Activated T-helper 17 cell treated with anti-CD3 and anti-CD28 coated beads, Interleukin-2, amount 50 U/mL, for 72 hours (primary cell): ENCODE measurements around the gene LRCOL1. TPM values are rescaled to one million over a fixed set of nuclear protein-coding genes. Genes with fewer than 3 reads are reported as not detected.
A peak's percentile ranks its signal among the peaks of the same experiment; 100 is the strongest.

Experiments used
- ATAC-seq: fragments of 150-1000 bp; cut with Tn5 transposase; replicated peaks from 2 replicates; pipeline ENCODE4 v1.10.0; 2021; ENCODE audit warnings: mild to moderate bottlenecking, moderate library complexity
- H3K27ac Mint-ChIP-seq: one replicate; pipeline ENCODE4 v1.8.0; 2022; ENCODE audit warnings: mixed read lengths
- H3K27me3 Mint-ChIP-seq: one replicate; pipeline ENCODE4 v1.8.0; 2022; ENCODE audit warnings: mixed read lengths
- H3K36me3 Mint-ChIP-seq: one replicate; pipeline ENCODE4 v1.8.0; 2022; ENCODE audit warnings: low read depth, mild to moderate bottlenecking, mixed read lengths
- H3K4me1 Mint-ChIP-seq: one replicate; pipeline ENCODE4 v1.8.0; 2022; ENCODE audit warnings: mixed read lengths
- H3K4me3 Mint-ChIP-seq: one replicate; pipeline ENCODE4 v1.8.0; 2022; ENCODE audit warnings: mild to moderate bottlenecking, mixed read lengths
- H3K9me3 Mint-ChIP-seq: one replicate; pipeline ENCODE4 v1.8.0; 2022; ENCODE audit warnings: mixed read lengths
- total RNA-seq, 2 donors: library from RNA; stranded (reverse); gene quantifications; one replicate each; pipeline ENCODE4 v1.2.3, GENCODE V29; 2022

The LRCOL1 gene
- total RNA-seq, 2 donors from 2014 or later = not detected

- H3K36me3 Mint-ChIP-seq = peaks cover 92% of the 10 kb centered on the region
- H3K9me3 Mint-ChIP-seq = no peaks in the 10 kb centered on the region
- no peak overlapping the region for H3K4me3 Mint-ChIP-seq
- H3K27me3 Mint-ChIP-seq = no peaks in the 10 kb centered on the region
- ATAC-seq = no peak
- no peak overlapping the region for H3K27ac Mint-ChIP-seq
- no peaks in the 10 kb centered on the region for H3K4me1 Mint-ChIP-seq
Measured at GRCh38 chr12:132641811-132642650, 31.6 kb upstream of the LRCOL1 start.

GRCh38 chr12:132640936-132641335 lies 30.6 kb upstream of the LRCOL1 start:
- H3K4me3 Mint-ChIP-seq = no peak overlapping the region
- H3K4me1 Mint-ChIP-seq = no peaks in the 10 kb centered on the region
- H3K27me3 Mint-ChIP-seq = no peaks in the 10 kb centered on the region
- peaks cover 92% of the 10 kb centered on the region for H3K36me3 Mint-ChIP-seq
- no peaks in the 10 kb centered on the region for H3K9me3 Mint-ChIP-seq
- no peak for ATAC-seq
- no peak overlapping the region for H3K27ac Mint-ChIP-seq

GRCh38 chr12:132639956-132640520 lies 29.7 kb upstream of the LRCOL1 start:
- Mint-ChIP-seq H3K27ac (no peak overlapping the region), H3K27me3 (no peaks in the 10 kb centered on the region), H3K4me1 (no peaks in the 10 kb centered on the region), H3K4me3 (no peak overlapping the region), H3K36me3 (peaks cover 92% of the 10 kb centered on the region), H3K9me3 (no peaks in the 10 kb centered on the region)
- ATAC-seq = no peak

- Mint-ChIP-seq H3K27ac (no peak overlapping the region), H3K27me3 (no peaks in the 10 kb centered on the region), H3K4me1 (no peaks in the 10 kb centered on the region), H3K4me3 (no peak overlapping the region), H3K36me3 (peaks cover 97% of the 10 kb centered on the region), H3K9me3 (no peaks in the 10 kb centered on the region)
- ATAC-seq = no peak
Measured at GRCh38 chr12:132638541-132639408, 28.4 kb upstream of the LRCOL1 start.

- Mint-ChIP-seq H3K9me3 (no peaks in the 10 kb centered on the region), H3K4me3 (no peak overlapping the region), H3K27ac (no peak overlapping the region), H3K4me1 (no peaks in the 10 kb centered on the region), H3K36me3 (peaks cover 99% of the 10 kb centered on the region), H3K27me3 (no peaks in the 10 kb centered on the region)
- no peak for ATAC-seq
Measured at GRCh38 chr12:132637811-132638210, 27.4 kb upstream of the LRCOL1 start.

- no peaks in the 10 kb centered on the region for H3K27me3 Mint-ChIP-seq
- H3K27ac Mint-ChIP-seq = peak overlapping the region; percentile 45
- H3K4me3 Mint-ChIP-seq = no peak overlapping the region
- no peak for ATAC-seq
- H3K9me3 Mint-ChIP-seq = no peaks in the 10 kb centered on the region
- H3K4me1 Mint-ChIP-seq = no peaks in the 10 kb centered on the region
- peaks cover 99% of the 10 kb centered on the region for H3K36me3 Mint-ChIP-seq
Measured at GRCh38 chr12:132635076-132635955, 24.9 kb upstream of the LRCOL1 start.

- no peaks in the 10 kb centered on the region for H3K9me3 Mint-ChIP-seq
- H3K36me3 Mint-ChIP-seq = peaks cover 100% of the 10 kb centered on the region
- H3K27ac Mint-ChIP-seq = peak overlapping the region; percentile 45
- ATAC-seq = no peak
- no peaks in the 10 kb centered on the region for H3K27me3 Mint-ChIP-seq
- H3K4me3 Mint-ChIP-seq = no peak overlapping the region
- no peaks in the 10 kb centered on the region for H3K4me1 Mint-ChIP-seq
Measured at GRCh38 chr12:132634411-132634990, 24.1 kb upstream of the LRCOL1 start.

- ATAC-seq = no peak
- no peaks in the 10 kb centered on the region for H3K4me1 Mint-ChIP-seq
Measured at GRCh38 chr12:132633901-132634300, 23.5 kb upstream of the LRCOL1 start.

GRCh38 chr12:132633398-132633797 lies 23.0 kb upstream of the LRCOL1 start:
- H3K4me1 Mint-ChIP-seq = no peaks in the 10 kb centered on the region
- no peaks in the 10 kb centered on the region for H3K27me3 Mint-ChIP-seq
- no peak for ATAC-seq
- H3K9me3 Mint-ChIP-seq = no peaks in the 10 kb centered on the region
- peaks cover 93% of the 10 kb centered on the region for H3K36me3 Mint-ChIP-seq
- H3K27ac Mint-ChIP-seq = no peak overlapping the region
- H3K4me3 Mint-ChIP-seq = no peak overlapping the region

More at GRCh38 chr12:132633901-132634300, 23.5 kb upstream of the LRCOL1 start:
- H3K27me3 Mint-ChIP-seq = no peaks in the 10 kb centered on the region
- peaks cover 98% of the 10 kb centered on the region for H3K36me3 Mint-ChIP-seq
- peak overlapping the region; percentile 45 for H3K27ac Mint-ChIP-seq
- H3K9me3 Mint-ChIP-seq = no peaks in the 10 kb centered on the region
- no peak overlapping the region for H3K4me3 Mint-ChIP-seq

- Mint-ChIP-seq H3K27me3 (no peaks in the 10 kb centered on the region), H3K9me3 (no peaks in the 10 kb centered on the region), H3K27ac (no peak overlapping the region), H3K36me3 (peaks cover 86% of the 10 kb centered on the region), H3K4me3 (no peak overlapping the region), H3K4me1 (no peaks in the 10 kb centered on the region)
- no peak for ATAC-seq
Measured at GRCh38 chr12:132632521-132633228, 22.3 kb upstream of the LRCOL1 start.

GRCh38 chr12:132631666-132632065 lies 21.3 kb upstream of the LRCOL1 start:
- no peaks in the 10 kb centered on the region for H3K9me3 Mint-ChIP-seq
- no peak overlapping the region for H3K27ac Mint-ChIP-seq
- ATAC-seq = no peak
- no peaks in the 10 kb centered on the region for H3K27me3 Mint-ChIP-seq
- H3K4me1 Mint-ChIP-seq = no peaks in the 10 kb centered on the region
- no peak overlapping the region for H3K4me3 Mint-ChIP-seq
- peaks cover 76% of the 10 kb centered on the region for H3K36me3 Mint-ChIP-seq

GRCh38 chr12:132630672-132631071 lies 20.3 kb upstream of the LRCOL1 start:
- no peaks in the 10 kb centered on the region for H3K4me1 Mint-ChIP-seq
- H3K4me3 Mint-ChIP-seq = no peak overlapping the region
- peaks cover 75% of the 10 kb centered on the region for H3K36me3 Mint-ChIP-seq
- no peak for ATAC-seq
- H3K27ac Mint-ChIP-seq = no peak overlapping the region
- no peaks in the 10 kb centered on the region for H3K27me3 Mint-ChIP-seq
- H3K9me3 Mint-ChIP-seq = no peaks in the 10 kb centered on the region

- Mint-ChIP-seq H3K27me3 (no peaks in the 10 kb centered on the region), H3K36me3 (peaks cover 68% of the 10 kb centered on the region), H3K27ac (no peak overlapping the region), H3K4me3 (no peak overlapping the region), H3K4me1 (no peaks in the 10 kb centered on the region), H3K9me3 (no peaks in the 10 kb centered on the region)
- no peak for ATAC-seq
Measured at GRCh38 chr12:132629330-132629729, 18.9 kb upstream of the LRCOL1 start.
